IMR-90 (cell line): ENCODE data around the gene SLC44A2. TPM values are rescaled to one million over a fixed set of nuclear protein-coding genes. Genes with fewer than 3 reads are reported as not detected.
A peak's percentile ranks its signal among the peaks of the same experiment; 100 is the strongest.

Experiments
- ATAC-seq: fragments of 200-7000 bp; cut with Tn5 transposase; 2 replicates; pipeline ENCODE4 v1.9.1; 2020; ENCODE audit warnings: low read depth, mild to moderate bottlenecking, moderate library complexity
- BruUV-seq: library from RNA; stranded (reverse); fragments of 400-500 nt; replicated peaks from 2 replicates; lab custom pipeline; 2021; lab: Mats Ljungman, UMichigan
- CTCF ChIA-PET: fragments of 300-600 bp; formaldehyde crosslinking; extraction: SDS; loops from one replicate; lab custom pipeline; 2021; ENCODE audit warnings: antibody characterized with exemption; lab: Yijun Ruan, JAX
- POLR2A ChIA-PET: fragments of 300-600 bp; sonication (Branson Sonifier 250); formaldehyde crosslinking; loops from one replicate; lab custom pipeline; 2022; ENCODE audit warnings: antibody characterized with exemption; ENCODE audit not compliant: unreplicated experiment; lab: Charles Lee
- DNase-seq: peaks from one replicate; pipeline ENCODE4 v3.0.0; 2013
- H2AFZ ChIP-seq: replicated peaks from 2 replicates; pipeline ENCODE3; 2013; ENCODE audit warnings: low read length, mild to moderate bottlenecking; ENCODE audit not compliant: poor library complexity
- H2AK5ac ChIP-seq: 2 replicates; pipeline ENCODE4 v1.6.1; 2013; ENCODE audit warnings: low read depth, low read length, inconsistent platforms
- H2AK9ac ChIP-seq: replicated peaks from 2 replicates; pipeline ENCODE3; 2013; ENCODE audit warnings: mild to moderate bottlenecking, low read depth, low read length, moderate library complexity; ENCODE audit not compliant: poor library complexity
- H2BK120ac ChIP-seq: 2 replicates; pipeline ENCODE4 v1.6.1; 2013; ENCODE audit warnings: low read depth, low read length, inconsistent platforms
- H2BK15ac ChIP-seq: 3 replicates; pipeline ENCODE4 v1.6.1; 2013; ENCODE audit warnings: low read depth, low read length, inconsistent platforms
- H2BK20ac ChIP-seq: 2 replicates; pipeline ENCODE4 v1.6.1; 2013; ENCODE audit warnings: low read depth, mild to moderate bottlenecking, inconsistent platforms, low read length, moderate library complexity
- H2BK5ac ChIP-seq: 2 replicates; pipeline ENCODE4 v1.6.1; 2013; ENCODE audit warnings: mild to moderate bottlenecking, low read depth, low read length, inconsistent platforms; ENCODE audit not compliant: poor library complexity, severe bottlenecking
- H3K14ac ChIP-seq: replicated peaks from 2 replicates; pipeline ENCODE4 v1.6.1; 2013; ENCODE audit warnings: low read depth, low read length, inconsistent platforms
- H3K18ac ChIP-seq: 2 replicates; pipeline ENCODE4 v1.6.1; 2013; ENCODE audit warnings: low read depth, low read length, control low read depth
- H3K23ac ChIP-seq: 2 replicates; pipeline ENCODE4 v1.6.1; 2013; ENCODE audit warnings: low read depth, low read length, inconsistent platforms
- H3K27ac ChIP-seq: 2 replicates; pipeline ENCODE4 v1.5.1; 2013; ENCODE audit warnings: mild to moderate bottlenecking, control low read depth, low read length; ENCODE audit not compliant: insufficient read depth
- H3K27me3 ChIP-seq: 2 replicates; pipeline ENCODE4 v1.6.1; 2013; ENCODE audit warnings: low read length; ENCODE audit not compliant: control insufficient read depth, insufficient read depth
- H3K36me3 ChIP-seq: 2 replicates; pipeline ENCODE4 v1.6.1; 2013; ENCODE audit warnings: low read length, mixed read lengths; ENCODE audit not compliant: control insufficient read depth, insufficient read depth
- H3K4ac ChIP-seq: 2 replicates; pipeline ENCODE4 v1.6.1; 2013; ENCODE audit warnings: low read depth, low read length, inconsistent platforms
- H3K4me1 ChIP-seq: 2 replicates; pipeline ENCODE4 v1.6.1; 2013; ENCODE audit warnings: low read length, mixed read lengths; ENCODE audit not compliant: control insufficient read depth, insufficient read depth
- H3K4me2 ChIP-seq: 2 replicates; pipeline ENCODE4 v1.6.1; 2013; ENCODE audit warnings: low read depth, mild to moderate bottlenecking, control low read depth, low read length, moderate library complexity
- H3K4me3 ChIP-seq: 2 replicates; pipeline ENCODE4 v1.5.1; 2013; ENCODE audit warnings: low read depth, mild to moderate bottlenecking, control low read depth, low read length, moderate library complexity; ENCODE audit not compliant: insufficient read depth
- H3K56ac ChIP-seq: 2 replicates; pipeline ENCODE4 v1.6.1; 2013; ENCODE audit warnings: low read length, inconsistent platforms; ENCODE audit not compliant: insufficient read depth; ENCODE audit errors: extremely low read depth
- H3K79me1 ChIP-seq, 2 experiments: 2 replicates each; pipeline ENCODE4 v1.6.1; 2013; ENCODE audit warnings: low read length in 2 of 2, inconsistent platforms in 1 of 2, low read depth in 1 of 2
- H3K9ac ChIP-seq: 2 replicates; pipeline ENCODE4 v1.6.1; 2013; ENCODE audit warnings: low read depth, low read length, control low read depth
- H3K9me1 ChIP-seq: 2 replicates; pipeline ENCODE4 v1.6.1; 2013; ENCODE audit warnings: low read length, inconsistent platforms; ENCODE audit not compliant: insufficient read depth
- H3K9me3 ChIP-seq: 2 replicates; pipeline ENCODE4 v1.6.1; 2013; ENCODE audit warnings: low read length; ENCODE audit not compliant: control insufficient read depth, insufficient read depth
- H4K20me1 ChIP-seq: 2 replicates; pipeline ENCODE4 v1.6.1; 2013; ENCODE audit warnings: low read length, inconsistent platforms; ENCODE audit not compliant: insufficient read depth
- H4K5ac ChIP-seq: 2 replicates; pipeline ENCODE4 v1.6.1; 2013; ENCODE audit warnings: mild to moderate bottlenecking, low read depth, low read length, control low read depth
- H4K8ac ChIP-seq, 2 experiments: 2 replicates each; pipeline ENCODE4 v1.6.1; 2013; ENCODE audit warnings: low read depth in 2 of 2, low read length in 2 of 2, control low read depth in 1 of 2, inconsistent platforms in 1 of 2
- H4K91ac ChIP-seq: 2 replicates; pipeline ENCODE4 v1.6.1; 2013; ENCODE audit warnings: low read depth, low read length, inconsistent platforms; ENCODE audit not compliant: insufficient read depth
- CEBPB ChIP-seq: IDR thresholded peaks from 2 replicates; pipeline ENCODE4 v1.6.1; 2012; ENCODE audit warnings: low read depth, low read length, improper control_type of control experiment
- CHD1 ChIP-seq: IDR thresholded peaks from 2 replicates; pipeline ENCODE4 v1.6.1; 2012; ENCODE audit warnings: low read depth, low read length, improper control_type of control experiment
- CTCF ChIP-seq: conservative IDR thresholded peaks from 2 replicates; pipeline ENCODE4 v1.5.1; 2012; ENCODE audit warnings: mild to moderate bottlenecking, low read depth, low read length, improper control_type of control experiment
- ELK1 ChIP-seq: fragments of 150-350 bp; IDR thresholded peaks from 2 replicates; pipeline ENCODE4 v1.6.1; 2016; ENCODE audit warnings: low read depth, mild to moderate bottlenecking, low read length, moderate library complexity, borderline replicate concordance
- FOS ChIP-seq: fragments of 150-350 bp; IDR thresholded peaks from 2 replicates; pipeline ENCODE4 v1.6.1; 2016; ENCODE audit warnings: low read depth, low read length
- MAFK ChIP-seq: IDR thresholded peaks from 2 replicates; pipeline ENCODE4 v1.6.1; 2012; ENCODE audit warnings: low read depth, low read length, improper control_type of control experiment
- MAZ ChIP-seq: IDR thresholded peaks from 2 replicates; pipeline ENCODE4 v1.6.1; 2012; ENCODE audit warnings: low read depth, mild to moderate bottlenecking, low read length, improper control_type of control experiment, moderate library complexity, borderline replicate concordance
- MXI1 ChIP-seq: IDR thresholded peaks from 2 replicates; pipeline ENCODE4 v1.6.1; 2012; ENCODE audit warnings: low read depth, mild to moderate bottlenecking, low read length, moderate library complexity, borderline replicate concordance
- NFE2L2 ChIP-seq: fragments of 150-350 bp; IDR thresholded peaks from 2 replicates; pipeline ENCODE4 v1.6.1; 2016; ENCODE audit warnings: low read depth, mild to moderate bottlenecking, low read length
- POLR2A ChIP-seq: IDR thresholded peaks from 2 replicates; pipeline ENCODE4 v1.6.1; 2012; ENCODE audit warnings: mild to moderate bottlenecking, low read depth, low read length
- RAD21 ChIP-seq: IDR thresholded peaks from 2 replicates; pipeline ENCODE4 v1.6.1; 2012; ENCODE audit warnings: low read length, improper control_type of control experiment
- RCOR1 ChIP-seq: IDR thresholded peaks from 2 replicates; pipeline ENCODE4 v1.6.1; 2012; ENCODE audit warnings: mild to moderate bottlenecking, low read length, improper control_type of control experiment; ENCODE audit not compliant: insufficient replicate concordance
- RFX5 ChIP-seq: IDR thresholded peaks from 2 replicates; pipeline ENCODE4 v1.8.0; 2012; ENCODE audit warnings: low read depth, mild to moderate bottlenecking, low read length, moderate library complexity
- SMC3 ChIP-seq: fragments of 150-350 bp; IDR thresholded peaks from 2 replicates; pipeline ENCODE4 v1.6.1; 2016; ENCODE audit warnings: low read depth, mild to moderate bottlenecking, antibody characterized with exemption, low read length, moderate library complexity
- WGBS, 2 experiments: methylation state at CpG; one replicate each; pipeline versions ENCODE4 v1.1.5 to v1.1.7; 2013; ENCODE audit warnings: missing lambda C conversion rate in 2 of 2; ENCODE audit not compliant: insufficient read length in 1 of 2; ENCODE audit errors: extremely low coverage in 2 of 2; 5-methylcytosine and 5-hydroxymethylcytosine counted together
- dilution Hi-C: fragments of 300-500 bp; cut with HindIII; formaldehyde crosslinking; loops from one replicate; pipeline ENCODE4 v1.14.3; 2018; ENCODE audit warnings: low sequenced_read_pairs; ENCODE audit not compliant: unreplicated experiment
- in situ Hi-C: fragments of 300-500 bp; cut with MboI; formaldehyde crosslinking; loops from 3 replicates; pipeline ENCODE4 v1.14.3; 2019; ENCODE audit warnings: low sequenced_read_pairs, inconsistent platforms, mixed read lengths
- intact Hi-C: fragments of 100-400 bp; cut with micrococcal nuclease; formaldehyde crosslinking; loops from 2 replicates; pipeline ENCODE4 v1.10.0; 2022
- polyA plus RNA-seq, 3 experiments: library from polyadenylated mRNA; depleted of rRNA; stranded (reverse); fragments of >200 nt; gene quantifications; 2 replicates each; pipeline ENCODE4 v1.2.3, GENCODE V29; 2012; ENCODE audit warnings: low replicate concordance in 1 of 3
- total RNA-seq: library from RNA; depleted of rRNA; stranded (reverse); fragments of >200 nt; gene quantifications from 2 replicates; pipeline ENCODE4 v1.2.3, GENCODE V29; 2012

SLC44A2 gene
- total and polyA plus RNA-seq, 2 of the 4 experiments (the other 2 are of a cell fraction) = 28.5 to 62.9 TPM

GRCh38 chr19:10653732-10654609, 28.6 kb downstream of the SLC44A2 start, which contains the start of gene ILF3:
Gene ILF3 (plus strand): TSS chr19:10654346. CDS start chr19:10670606, 16,260 bp downstream.
- Histone ChIP-seq H3K4me2 (peak within 1 kb of the TSS; percentile 95), H4K20me1 (peaks cover 44% of the 10 kb centered on the region), H3K4me3 (peak within 1 kb of the TSS; percentile 89), H3K4ac (peak within 1 kb of the TSS; percentile 96), H2AK5ac (peak within 1 kb of the TSS; percentile 89), H4K91ac (peak within 1 kb of the TSS; percentile 93), H3K4me1 (0 out of 2 replicates have a peak, but pooled peaks cover 2% of the 10 kb centered on the region), H3K56ac (peak within 1 kb of the TSS; percentile 91), H3K18ac (peak within 1 kb of the TSS; percentile 55; the same call in 1 of the 2 replicates), H4K5ac (peak within 1 kb of the TSS; percentile 88), H3K14ac (peak within 1 kb of the TSS; percentile 97), H3K9me3 (no peaks in the 10 kb centered on the region), H3K27ac (peak within 1 kb of the TSS; percentile 85), H2BK120ac (peak within 1 kb of the TSS; percentile 24; the same call in 1 of the 2 replicates), H3K9ac (peak within 1 kb of the TSS; percentile 92), H2AK9ac (peak within 1 kb of the TSS; percentile 100), H4K8ac (peak within 1 kb of the TSS; percentile 35 to 97), H3K9me1 (0 out of 2 replicates have a peak, but pooled peaks cover 3% of the 10 kb centered on the region), H3K36me3 (peaks cover 2% of the 10 kb centered on the region), H2BK15ac (no peak within 1 kb of the TSS), H3K79me1 (peaks cover 8 to 37% of the 10 kb centered on the region in 2 experiments; a peak in 3 of 4 replicates), H3K27me3 (no peaks in the 10 kb centered on the region), H2BK20ac (no peak within 1 kb of the TSS), H2AFZ (peak within 1 kb of the TSS; percentile 97), H3K23ac (peak within 1 kb of the TSS; percentile 91), H2BK5ac (peak within 1 kb of the TSS; percentile 87)
- ATAC-seq = peak; percentile 92
- ChIA-PET CTCF (no interaction called here), POLR2A (no interaction called here)
- DNase-seq = peak; percentile 100
- in situ Hi-C loops = no loop called here
- dilution Hi-C loops = no loop called here
- 0% methylated on average over 39 of the region's 91 CpGs; no CpG with 5 or more reads in 1 of the 2 experiments for WGBS, 2 experiments
- intact Hi-C loops = no loop called here
- no TSS peak for BruUV-seq
- TF ChIP-seq RAD21 (no peak), MAFK (peak; percentile 52; the same call in 1 of the 2 replicates), CHD1 (no peak), NFE2L2 (no peak), CEBPB (peak; percentile 73), RCOR1 (peak; percentile 56), CTCF (no peak), RFX5 (no peak), FOS (peak; percentile 93), MAZ (peak; percentile 95), POLR2A (peak; percentile 93), SMC3 (no peak), ELK1 (no peak), MXI1 (0 out of 2 replicates have a peak, but pooled peaks have one; percentile 57)
